Esophagus muscularis mucosa (tissue), 4 donors: ENCODE measurements around the gene RUFY3. TPM values are rescaled to one million over a fixed set of nuclear protein-coding genes. Genes with fewer than 3 reads are reported as not detected.

Source experiments
- DNase-seq: peaks from one replicate; pipeline ENCODE4 v3.0.0-alpha.2; 2017; ENCODE audit errors: extremely low spot score
- H3K27ac ChIP-seq, 4 donors: fragments of 200-600 bp; sonication (generic); replicated peaks in 1 of 4; 1 replicate in 3 of 4; 2 replicates in 1 of 4; pipeline ENCODE4 v1.5.1; 2016 to 2019; ENCODE audit warnings: mild to moderate bottlenecking in 1 of 4
- H3K27me3 ChIP-seq, 4 donors: fragments of 200-600 bp; sonication (generic); one replicate each; pipeline versions ENCODE4 v1.5.1 to v1.6.0; 2016 to 2019
- H3K36me3 ChIP-seq, 4 donors: fragments of 200-600 bp; sonication (generic); one replicate each; pipeline ENCODE4 v1.5.1; 2016 to 2019
- H3K4me1 ChIP-seq, 4 donors: fragments of 200-600 bp; sonication (generic); one replicate each; pipeline ENCODE4 v1.5.1; 2016 to 2019
- H3K4me3 ChIP-seq, 4 donors: fragments of 200-600 bp; sonication (generic); 1 replicate in 2 of 4; 2 replicates in 2 of 4; pipeline ENCODE4 v1.5.1; 2016 to 2019; ENCODE audit warnings: mild to moderate bottlenecking in 4 of 4, moderate library complexity in 1 of 4
- H3K9me3 ChIP-seq, 4 donors: fragments of 200-600 bp; sonication (generic); 1 replicate in 3 of 4; 2 replicates in 1 of 4; pipeline ENCODE4 v1.5.1; 2016 to 2019
- EP300 ChIP-seq: sonication (generic); formaldehyde crosslinking; IDR thresholded peaks from one replicate; pipeline ENCODE4 v1.6.1; 2017; ENCODE audit warnings: antibody characterized with exemption
- POLR2A ChIP-seq: fragments of 450-650 bp; IDR thresholded peaks from one replicate; pipeline ENCODE4 v1.6.1; 2017; ENCODE audit warnings: antibody characterized with exemption, moderate library complexity, mild to moderate bottlenecking, low read depth
- POLR2AphosphoS5 ChIP-seq, 2 donors: sonication (generic); formaldehyde crosslinking; IDR thresholded peaks; one replicate each; pipeline ENCODE4 v1.6.1; 2017; ENCODE audit warnings: antibody characterized with exemption in 2 of 2
- WGBS: methylation state at CpG from one replicate; pipeline ENCODE4 v1.1.5; 2018; 5-methylcytosine and 5-hydroxymethylcytosine counted together
- intact Hi-C: fragments of 100-400 bp; cut with DNase I; formaldehyde crosslinking; loops from one replicate; pipeline ENCODE4 v1.15.1; 2023
- total RNA-seq, 4 donors: library from RNA; depleted of rRNA; stranded (reverse); fragments of >200 nt; gene quantifications; one replicate each; pipeline versions ENCODE4 v1.1.0 to v1.2.1, GENCODE V29; 2016
- TF ChIP-seq, protein P1 (sequence below), 3 experiments: fragments of 200-600 bp in 2 of 3; fragments of 450-650 bp in 1 of 3; sonication (generic) in 2 of 3; IDR thresholded peaks; one replicate each; pipeline ENCODE4 v1.5.1; 2017 to 2019; ENCODE audit warnings: antibody characterized with exemption in 3 of 3, mild to moderate bottlenecking in 2 of 3, moderate library complexity in 1 of 3

Gene RUFY3
- 10 to 100 TPM; 30.5 to 51.9 (median 33.2) TPM for total RNA-seq

DNA sequence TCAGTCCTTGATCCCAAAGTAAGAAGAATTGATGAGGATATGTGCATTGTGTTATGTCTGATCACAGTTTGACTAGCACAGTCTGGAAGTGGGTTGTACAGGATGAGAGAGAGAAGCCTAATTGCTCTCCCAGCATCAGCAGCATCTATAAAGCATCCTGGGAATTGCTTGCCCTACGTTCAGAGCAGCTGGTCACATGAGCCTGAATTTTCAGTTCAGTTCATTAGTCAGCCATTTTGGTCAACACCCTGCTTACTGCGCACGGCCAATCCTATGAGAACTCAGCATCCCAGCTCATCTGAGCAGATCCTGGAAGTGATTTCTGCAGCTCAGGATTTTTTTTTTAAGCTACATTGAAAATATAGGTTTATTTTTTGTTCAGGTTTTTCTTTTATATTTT lies at the start of gene RUFY3:
Gene RUFY3 (plus strand): TSS at position 218 of the 400 bp plus-strand sequence. CDS start 610 bp downstream, outside the sequence.
- intact Hi-C loops = no loop called here
- no peaks in the 10 kb centered on the region for H3K27me3 ChIP-seq
- DNase-seq = no peak

GRCh38 chr4:70674191-70674590 lies 47.6 kb upstream of the RUFY3 start:
- Histone ChIP-seq H3K4me1 (no peaks in the 10 kb centered on the region), H3K27me3 (no peaks in the 10 kb centered on the region), H3K27ac (no peak overlapping the region), H3K9me3 (no peaks in the 10 kb centered on the region), H3K4me3 (no peak overlapping the region), H3K36me3 (no peaks in the 10 kb centered on the region)
- TF ChIP-seq EP300 = no peak
- TF ChIP-seq, protein P1, sequence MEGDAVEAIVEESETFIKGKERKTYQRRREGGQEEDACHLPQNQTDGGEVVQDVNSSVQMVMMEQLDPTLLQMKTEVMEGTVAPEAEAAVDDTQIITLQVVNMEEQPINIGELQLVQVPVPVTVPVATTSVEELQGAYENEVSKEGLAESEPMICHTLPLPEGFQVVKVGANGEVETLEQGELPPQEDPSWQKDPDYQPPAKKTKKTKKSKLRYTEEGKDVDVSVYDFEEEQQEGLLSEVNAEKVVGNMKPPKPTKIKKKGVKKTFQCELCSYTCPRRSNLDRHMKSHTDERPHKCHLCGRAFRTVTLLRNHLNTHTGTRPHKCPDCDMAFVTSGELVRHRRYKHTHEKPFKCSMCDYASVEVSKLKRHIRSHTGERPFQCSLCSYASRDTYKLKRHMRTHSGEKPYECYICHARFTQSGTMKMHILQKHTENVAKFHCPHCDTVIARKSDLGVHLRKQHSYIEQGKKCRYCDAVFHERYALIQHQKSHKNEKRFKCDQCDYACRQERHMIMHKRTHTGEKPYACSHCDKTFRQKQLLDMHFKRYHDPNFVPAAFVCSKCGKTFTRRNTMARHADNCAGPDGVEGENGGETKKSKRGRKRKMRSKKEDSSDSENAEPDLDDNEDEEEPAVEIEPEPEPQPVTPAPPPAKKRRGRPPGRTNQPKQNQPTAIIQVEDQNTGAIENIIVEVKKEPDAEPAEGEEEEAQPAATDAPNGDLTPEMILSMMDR (IDR thresholded peaks at IDR 0.05) = no peak
- TF ChIP-seq POLR2A = no peak
- TF ChIP-seq POLR2AphosphoS5 (IDR thresholded peaks at IDR 0.05) = no peak
- intact Hi-C loops = no loop called here
- no peak for DNase-seq

More for the DNA sequence above, at the start of gene RUFY3:
- H3K4me3 ChIP-seq = peak within 1 kb of the TSS; percentile 48 to 60 (median 52)
- TF ChIP-seq POLR2AphosphoS5 (IDR thresholded peaks at IDR 0.05) (peak; percentile 49 to 69), EP300 (no peak)
- TF ChIP-seq, protein P1 (IDR thresholded peaks at IDR 0.05) = no peak
- no peaks in the 10 kb centered on the region for H3K9me3 ChIP-seq
- 28% methylated on average over 3 of the region's 3 CpGs for whole genome bisulfite sequencing
- H3K27ac ChIP-seq = peak within 1 kb of the TSS; percentile 73 to 80 (median 75)
- no peaks in the 10 kb centered on the region for H3K36me3 ChIP-seq
- H3K4me1 ChIP-seq = peaks cover 3 to 41% (median 31%) of the 10 kb centered on the region in 4 donors

- Histone ChIP-seq H3K27ac (no peak overlapping the region), H3K4me3 (no peak overlapping the region), H3K4me1 (no peaks in the 10 kb centered on the region), H3K27me3 (no peaks in the 10 kb centered on the region), H3K36me3 (no peaks in the 10 kb centered on the region), H3K9me3 (no peaks in the 10 kb centered on the region)
- intact Hi-C loops = no loop called here
- DNase-seq = no peak
- WGBS = 54% methylated on average over 1 of the region's 1 CpG
- TF ChIP-seq POLR2AphosphoS5 (IDR thresholded peaks at IDR 0.05) (no peak), POLR2A (no peak), EP300 (no peak)
- TF ChIP-seq, protein P1 (IDR thresholded peaks at IDR 0.05) = no peak
Observed at GRCh38 chr4:70674731-70675130, 47.0 kb upstream of the RUFY3 start.

- H3K27ac ChIP-seq = no peak overlapping the region
Observed at GRCh38 chr4:70676554-70677090, 45.1 kb upstream of the RUFY3 start.

More at GRCh38 chr4:70676554-70677090, 45.1 kb upstream of the RUFY3 start:
- H3K9me3 ChIP-seq = no peaks in the 10 kb centered on the region
- H3K4me1 ChIP-seq = no peaks in the 10 kb centered on the region
- H3K27me3 ChIP-seq = no peaks in the 10 kb centered on the region
- 89% methylated on average over 6 of the region's 6 CpGs for WGBS
- no peak overlapping the region for H3K4me3 ChIP-seq
- no peak for DNase-seq
- TF ChIP-seq POLR2A = no peak
- TF ChIP-seq EP300 = no peak
- TF ChIP-seq POLR2AphosphoS5 (IDR thresholded peaks at IDR 0.05) = no peak
- TF ChIP-seq, protein P1 (IDR thresholded peaks at IDR 0.05) = no peak
- intact Hi-C loops = no loop called here
- no peaks in the 10 kb centered on the region for H3K36me3 ChIP-seq
